GM23338 (cell line): Measurements from ENCODE around the gene AGBL4. TPM values are rescaled to one million over a fixed set of nuclear protein-coding genes. Genes with fewer than 3 reads are reported as not detected.

Experiments used
- ATAC-seq: fragments of 200-7000 bp; cut with Tn5 transposase; 3 replicates; pipeline ENCODE4 v1.9.1; 2020
- DNase-seq: peaks from one replicate; pipeline ENCODE4 v3.0.0-alpha.2; 2015; ENCODE audit warnings: low spot score
- H2AFZ ChIP-seq: fragments of 200-600 bp; sonication (generic); 2 replicates; pipeline ENCODE4 v1.8.0; 2016; ENCODE audit warnings: antibody characterized with exemption, mild to moderate bottlenecking, moderate library complexity
- H3F3A ChIP-seq: fragments of 200-600 bp; sonication (generic); replicated peaks from 2 replicates; pipeline ENCODE4 v1.8.0; 2017; ENCODE audit warnings: antibody characterized with exemption, mixed run types, low read depth
- H3K27ac ChIP-seq: fragments of 200-600 bp; sonication (generic); 2 replicates; pipeline ENCODE4 v1.6.1; 2016; ENCODE audit warnings: low read depth
- H3K27me3 ChIP-seq: fragments of 200-600 bp; sonication (generic); 2 replicates; pipeline ENCODE4 v1.8.0; 2016; ENCODE audit warnings: mild to moderate bottlenecking, mixed run types, moderate library complexity; ENCODE audit not compliant: insufficient read depth
- H3K36me3 ChIP-seq: fragments of 200-600 bp; sonication (generic); 2 replicates; pipeline ENCODE4 v1.8.0; 2016; ENCODE audit warnings: mild to moderate bottlenecking; ENCODE audit not compliant: insufficient read depth
- H3K4me1 ChIP-seq: fragments of 200-600 bp; sonication (generic); 2 replicates; pipeline ENCODE4 v1.8.0; 2016; ENCODE audit warnings: mild to moderate bottlenecking, moderate library complexity; ENCODE audit not compliant: insufficient read depth
- H3K4me2 ChIP-seq: fragments of 200-600 bp; sonication (generic); 2 replicates; pipeline ENCODE4 v1.7.1; 2017; ENCODE audit warnings: mixed run types
- H3K4me3 ChIP-seq: fragments of 200-600 bp; sonication (generic); 2 replicates; pipeline ENCODE4 v1.6.1; 2016; ENCODE audit warnings: mixed run types
- H3K79me2 ChIP-seq: fragments of 200-600 bp; sonication (generic); replicated peaks from 2 replicates; pipeline ENCODE4 v1.8.0; 2017; ENCODE audit warnings: mild to moderate bottlenecking; ENCODE audit not compliant: insufficient read depth
- H3K9me2 ChIP-seq: fragments of 200-600 bp; sonication (generic); 2 replicates; pipeline ENCODE4 v1.8.0; 2017; ENCODE audit not compliant: insufficient read depth
- H4K20me1 ChIP-seq: fragments of 200-600 bp; sonication (generic); replicated peaks from 2 replicates; pipeline ENCODE4 v1.8.0; 2017; ENCODE audit warnings: mild to moderate bottlenecking; ENCODE audit not compliant: insufficient read depth
- H3K27ac Mint-ChIP-seq: 2 replicates; pipeline ENCODE4 v1.8.0; 2020; ENCODE audit warnings: inconsistent platforms, mild to moderate bottlenecking, moderate library complexity, mixed read lengths
- H3K27me3 Mint-ChIP-seq: 3 replicates; pipeline ENCODE4 v1.8.0; 2022; ENCODE audit warnings: low read depth, mild to moderate bottlenecking, moderate library complexity, mixed read lengths, inconsistent platforms; ENCODE audit not compliant: insufficient read depth, poor library complexity
- H3K36me3 Mint-ChIP-seq: 3 replicates; pipeline ENCODE4 v1.8.0; 2021; ENCODE audit warnings: low read depth, mild to moderate bottlenecking, inconsistent platforms, moderate library complexity, mixed read lengths
- H3K4me1 Mint-ChIP-seq: 3 replicates; pipeline ENCODE4 v1.8.0; 2020; ENCODE audit warnings: mild to moderate bottlenecking, inconsistent platforms, mixed read lengths
- H3K4me3 Mint-ChIP-seq: 3 replicates; pipeline ENCODE4 v1.8.0; 2021; ENCODE audit warnings: moderate library complexity, mild to moderate bottlenecking, inconsistent platforms, mixed read lengths
- H3K9me3 Mint-ChIP-seq: 3 replicates; pipeline ENCODE4 v1.8.0; 2020; ENCODE audit warnings: moderate library complexity, mild to moderate bottlenecking, inconsistent platforms, mixed read lengths
- NANOG ChIP-seq: IDR thresholded peaks from 2 replicates; pipeline ENCODE4 v1.6.1; 2016; ENCODE audit warnings: antibody characterized with exemption, borderline replicate concordance
- POLR2AphosphoS5 ChIP-seq: IDR thresholded peaks from 2 replicates; pipeline ENCODE4 v1.6.1; 2016; ENCODE audit warnings: antibody characterized with exemption, low read depth
- ZNF114 ChIP-seq: fragments of 250-450 bp; sonication (Bioruptor Pico); IDR thresholded peaks from 2 replicates; pipeline ENCODE4 v1.5.0; 2020; ENCODE audit warnings: mild to moderate bottlenecking, moderate library complexity
- ZNF331 ChIP-seq: fragments of 250-450 bp; sonication (Bioruptor Pico); IDR thresholded peaks from 2 replicates; pipeline ENCODE4 v1.5.0; 2020; ENCODE audit warnings: low read depth, mild to moderate bottlenecking, moderate library complexity
- polyA plus RNA-seq: library from polyadenylated mRNA; unstranded; fragments of >200 nt; fragmentation: Nextera tagmentation; extraction: Ambion mirVana; gene quantifications from 2 replicates; pipeline ENCODE4 v1.2.1, GENCODE V29; 2016
- total RNA-seq: library from RNA; depleted of rRNA; stranded (reverse); fragments of >200 nt; shearing (Covaris generic); gene quantifications from 2 replicates; pipeline ENCODE4 v1.2.3, GENCODE V29; 2014
- TF ChIP-seq, protein P1 (sequence below): fragments of 250-450 bp; sonication (Bioruptor Pico); IDR thresholded peaks from 2 replicates; pipeline ENCODE4 v1.5.0; 2020; ENCODE audit warnings: mild to moderate bottlenecking, moderate library complexity
- TF ChIP-seq, protein P2 (sequence below), 2 experiments: fragments of 200-600 bp in 1 of 2; sonication (generic) in 1 of 2; conservative IDR thresholded peaks; 2 replicates each; pipeline versions ENCODE4 v1.5.1 to v1.6.1; 2016 to 2017; ENCODE audit warnings: antibody characterized with exemption in 2 of 2, low read depth in 2 of 2, mild to moderate bottlenecking in 2 of 2, moderate library complexity in 1 of 2
- TF ChIP-seq, protein P3 (sequence below): IDR thresholded peaks from one replicate; pipeline ENCODE4 v1.6.1; 2018; ENCODE audit warnings: antibody characterized with exemption; ENCODE audit not compliant: unreplicated experiment
- TF ChIP-seq, protein P4 (sequence below): IDR thresholded peaks from 2 replicates; pipeline ENCODE4 v1.6.1; 2016; ENCODE audit warnings: antibody characterized with exemption

AGBL4 gene
- total and polyA plus RNA-seq, 2 experiments from 2014 or later, result 0.91 to 1.5 TPM

DNA sequence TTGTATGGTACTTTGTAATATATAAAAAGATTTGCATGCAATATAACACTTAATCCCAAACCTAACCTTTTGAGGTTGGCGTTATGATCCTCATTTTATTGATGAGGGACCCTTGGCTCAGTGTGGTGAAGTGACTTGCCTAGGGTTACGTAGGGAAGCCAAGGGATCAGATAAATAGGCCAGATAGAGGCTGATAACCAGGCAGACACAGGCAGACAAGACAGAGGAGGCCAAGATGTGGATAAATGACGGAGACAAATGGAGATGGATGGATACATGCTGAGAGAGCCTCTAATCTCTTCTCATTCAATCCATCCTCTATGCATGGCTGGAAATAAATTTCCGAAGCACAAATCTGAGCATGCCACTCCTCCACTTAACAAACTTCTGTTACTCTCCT, 1414.9 kb downstream of the AGBL4 start (continued):
- TF ChIP-seq, protein P1, sequence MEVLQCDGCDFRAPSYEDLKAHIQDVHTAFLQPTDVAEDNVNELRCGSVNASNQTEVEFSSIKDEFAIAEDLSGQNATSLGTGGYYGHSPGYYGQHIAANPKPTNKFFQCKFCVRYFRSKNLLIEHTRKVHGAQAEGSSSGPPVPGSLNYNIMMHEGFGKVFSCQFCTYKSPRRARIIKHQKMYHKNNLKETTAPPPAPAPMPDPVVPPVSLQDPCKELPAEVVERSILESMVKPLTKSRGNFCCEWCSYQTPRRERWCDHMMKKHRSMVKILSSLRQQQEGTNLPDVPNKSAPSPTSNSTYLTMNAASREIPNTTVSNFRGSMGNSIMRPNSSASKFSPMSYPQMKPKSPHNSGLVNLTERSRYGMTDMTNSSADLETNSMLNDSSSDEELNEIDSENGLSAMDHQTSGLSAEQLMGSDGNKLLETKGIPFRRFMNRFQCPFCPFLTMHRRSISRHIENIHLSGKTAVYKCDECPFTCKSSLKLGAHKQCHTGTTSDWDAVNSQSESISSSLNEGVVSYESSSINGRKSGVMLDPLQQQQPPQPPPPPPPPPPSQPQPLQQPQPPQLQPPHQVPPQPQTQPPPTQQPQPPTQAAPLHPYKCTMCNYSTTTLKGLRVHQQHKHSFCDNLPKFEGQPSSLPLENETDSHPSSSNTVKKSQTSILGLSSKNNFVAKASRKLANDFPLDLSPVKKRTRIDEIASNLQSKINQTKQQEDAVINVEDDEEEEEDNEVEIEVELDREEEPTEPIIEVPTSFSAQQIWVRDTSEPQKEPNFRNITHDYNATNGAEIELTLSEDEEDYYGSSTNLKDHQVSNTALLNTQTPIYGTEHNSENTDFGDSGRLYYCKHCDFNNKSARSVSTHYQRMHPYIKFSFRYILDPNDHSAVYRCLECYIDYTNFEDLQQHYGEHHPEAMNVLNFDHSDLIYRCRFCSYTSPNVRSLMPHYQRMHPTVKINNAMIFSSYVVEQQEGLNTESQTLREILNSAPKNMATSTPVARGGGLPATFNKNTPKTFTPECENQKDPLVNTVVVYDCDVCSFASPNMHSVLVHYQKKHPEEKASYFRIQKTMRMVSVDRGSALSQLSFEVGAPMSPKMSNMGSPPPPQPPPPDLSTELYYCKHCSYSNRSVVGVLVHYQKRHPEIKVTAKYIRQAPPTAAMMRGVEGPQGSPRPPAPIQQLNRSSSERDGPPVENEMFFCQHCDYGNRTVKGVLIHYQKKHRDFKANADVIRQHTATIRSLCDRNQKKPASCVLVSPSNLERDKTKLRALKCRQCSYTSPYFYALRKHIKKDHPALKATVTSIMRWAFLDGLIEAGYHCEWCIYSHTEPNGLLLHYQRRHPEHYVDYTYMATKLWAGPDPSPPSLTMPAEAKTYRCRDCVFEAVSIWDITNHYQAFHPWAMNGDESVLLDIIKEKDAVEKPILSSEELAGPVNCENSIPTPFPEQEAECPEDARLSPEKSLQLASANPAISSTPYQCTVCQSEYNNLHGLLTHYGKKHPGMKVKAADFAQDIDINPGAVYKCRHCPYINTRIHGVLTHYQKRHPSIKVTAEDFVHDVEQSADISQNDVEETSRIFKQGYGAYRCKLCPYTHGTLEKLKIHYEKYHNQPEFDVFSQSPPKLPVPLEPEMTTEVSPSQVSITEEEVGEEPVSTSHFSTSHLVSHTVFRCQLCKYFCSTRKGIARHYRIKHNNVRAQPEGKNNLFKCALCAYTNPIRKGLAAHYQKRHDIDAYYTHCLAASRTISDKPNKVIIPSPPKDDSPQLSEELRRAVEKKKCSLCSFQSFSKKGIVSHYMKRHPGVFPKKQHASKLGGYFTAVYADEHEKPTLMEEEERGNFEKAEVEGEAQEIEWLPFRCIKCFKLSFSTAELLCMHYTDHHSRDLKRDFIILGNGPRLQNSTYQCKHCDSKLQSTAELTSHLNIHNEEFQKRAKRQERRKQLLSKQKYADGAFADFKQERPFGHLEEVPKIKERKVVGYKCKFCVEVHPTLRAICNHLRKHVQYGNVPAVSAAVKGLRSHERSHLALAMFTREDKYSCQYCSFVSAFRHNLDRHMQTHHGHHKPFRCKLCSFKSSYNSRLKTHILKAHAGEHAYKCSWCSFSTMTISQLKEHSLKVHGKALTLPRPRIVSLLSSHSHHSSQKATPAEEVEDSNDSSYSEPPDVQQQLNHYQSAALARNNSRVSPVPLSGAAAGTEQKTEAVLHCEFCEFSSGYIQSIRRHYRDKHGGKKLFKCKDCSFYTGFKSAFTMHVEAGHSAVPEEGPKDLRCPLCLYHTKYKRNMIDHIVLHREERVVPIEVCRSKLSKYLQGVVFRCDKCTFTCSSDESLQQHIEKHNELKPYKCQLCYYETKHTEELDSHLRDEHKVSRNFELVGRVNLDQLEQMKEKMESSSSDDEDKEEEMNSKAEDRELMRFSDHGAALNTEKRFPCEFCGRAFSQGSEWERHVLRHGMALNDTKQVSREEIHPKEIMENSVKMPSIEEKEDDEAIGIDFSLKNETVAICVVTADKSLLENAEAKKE (CRISPR knock-in tag), result no peak
- TF ChIP-seq, protein P2, sequence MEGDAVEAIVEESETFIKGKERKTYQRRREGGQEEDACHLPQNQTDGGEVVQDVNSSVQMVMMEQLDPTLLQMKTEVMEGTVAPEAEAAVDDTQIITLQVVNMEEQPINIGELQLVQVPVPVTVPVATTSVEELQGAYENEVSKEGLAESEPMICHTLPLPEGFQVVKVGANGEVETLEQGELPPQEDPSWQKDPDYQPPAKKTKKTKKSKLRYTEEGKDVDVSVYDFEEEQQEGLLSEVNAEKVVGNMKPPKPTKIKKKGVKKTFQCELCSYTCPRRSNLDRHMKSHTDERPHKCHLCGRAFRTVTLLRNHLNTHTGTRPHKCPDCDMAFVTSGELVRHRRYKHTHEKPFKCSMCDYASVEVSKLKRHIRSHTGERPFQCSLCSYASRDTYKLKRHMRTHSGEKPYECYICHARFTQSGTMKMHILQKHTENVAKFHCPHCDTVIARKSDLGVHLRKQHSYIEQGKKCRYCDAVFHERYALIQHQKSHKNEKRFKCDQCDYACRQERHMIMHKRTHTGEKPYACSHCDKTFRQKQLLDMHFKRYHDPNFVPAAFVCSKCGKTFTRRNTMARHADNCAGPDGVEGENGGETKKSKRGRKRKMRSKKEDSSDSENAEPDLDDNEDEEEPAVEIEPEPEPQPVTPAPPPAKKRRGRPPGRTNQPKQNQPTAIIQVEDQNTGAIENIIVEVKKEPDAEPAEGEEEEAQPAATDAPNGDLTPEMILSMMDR (conservative IDR thresholded peaks at IDR 0.05; ENCODE audit: low read depth in 2 of 2), result no peak
- TF ChIP-seq ZNF114 (CRISPR knock-in tag) (no peak), POLR2AphosphoS5 (no peak)

DNA sequence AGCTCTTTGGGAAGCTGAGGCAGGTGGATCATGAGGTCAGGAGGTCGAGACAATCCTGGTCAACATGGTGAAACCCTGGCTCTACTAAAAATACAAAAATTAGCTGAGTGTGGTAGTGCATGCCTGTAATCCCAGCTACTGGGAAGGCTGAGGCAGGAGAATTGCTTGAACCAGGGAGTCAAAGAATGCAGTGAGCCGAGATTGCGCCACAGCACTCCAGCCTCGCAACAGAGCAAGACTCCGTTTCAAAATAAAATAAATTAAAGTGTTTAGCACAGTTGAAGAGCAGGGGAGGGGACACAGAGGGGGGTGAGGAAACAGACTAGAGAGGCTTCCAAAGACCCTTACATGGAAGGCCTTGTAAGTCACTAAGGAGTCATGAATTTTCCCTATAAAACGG, 1420.5 kb downstream of the AGBL4 start:
- Mint-ChIP-seq H3K27me3 (peaks cover 7% of the 10 kb centered on the region), H3K9me3 (no peaks in the 10 kb centered on the region), H3K27ac (no peak overlapping the region), H3K36me3 (no peaks in the 10 kb centered on the region), H3K4me3 (no peak overlapping the region), H3K4me1 (no peaks in the 10 kb centered on the region)
- TF ChIP-seq NANOG (no peak), ZNF331 (CRISPR knock-in tag) (no peak)
- TF ChIP-seq, protein P3, sequence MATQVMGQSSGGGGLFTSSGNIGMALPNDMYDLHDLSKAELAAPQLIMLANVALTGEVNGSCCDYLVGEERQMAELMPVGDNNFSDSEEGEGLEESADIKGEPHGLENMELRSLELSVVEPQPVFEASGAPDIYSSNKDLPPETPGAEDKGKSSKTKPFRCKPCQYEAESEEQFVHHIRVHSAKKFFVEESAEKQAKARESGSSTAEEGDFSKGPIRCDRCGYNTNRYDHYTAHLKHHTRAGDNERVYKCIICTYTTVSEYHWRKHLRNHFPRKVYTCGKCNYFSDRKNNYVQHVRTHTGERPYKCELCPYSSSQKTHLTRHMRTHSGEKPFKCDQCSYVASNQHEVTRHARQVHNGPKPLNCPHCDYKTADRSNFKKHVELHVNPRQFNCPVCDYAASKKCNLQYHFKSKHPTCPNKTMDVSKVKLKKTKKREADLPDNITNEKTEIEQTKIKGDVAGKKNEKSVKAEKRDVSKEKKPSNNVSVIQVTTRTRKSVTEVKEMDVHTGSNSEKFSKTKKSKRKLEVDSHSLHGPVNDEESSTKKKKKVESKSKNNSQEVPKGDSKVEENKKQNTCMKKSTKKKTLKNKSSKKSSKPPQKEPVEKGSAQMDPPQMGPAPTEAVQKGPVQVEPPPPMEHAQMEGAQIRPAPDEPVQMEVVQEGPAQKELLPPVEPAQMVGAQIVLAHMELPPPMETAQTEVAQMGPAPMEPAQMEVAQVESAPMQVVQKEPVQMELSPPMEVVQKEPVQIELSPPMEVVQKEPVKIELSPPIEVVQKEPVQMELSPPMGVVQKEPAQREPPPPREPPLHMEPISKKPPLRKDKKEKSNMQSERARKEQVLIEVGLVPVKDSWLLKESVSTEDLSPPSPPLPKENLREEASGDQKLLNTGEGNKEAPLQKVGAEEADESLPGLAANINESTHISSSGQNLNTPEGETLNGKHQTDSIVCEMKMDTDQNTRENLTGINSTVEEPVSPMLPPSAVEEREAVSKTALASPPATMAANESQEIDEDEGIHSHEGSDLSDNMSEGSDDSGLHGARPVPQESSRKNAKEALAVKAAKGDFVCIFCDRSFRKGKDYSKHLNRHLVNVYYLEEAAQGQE, result no peak
- TF ChIP-seq, protein P4, sequence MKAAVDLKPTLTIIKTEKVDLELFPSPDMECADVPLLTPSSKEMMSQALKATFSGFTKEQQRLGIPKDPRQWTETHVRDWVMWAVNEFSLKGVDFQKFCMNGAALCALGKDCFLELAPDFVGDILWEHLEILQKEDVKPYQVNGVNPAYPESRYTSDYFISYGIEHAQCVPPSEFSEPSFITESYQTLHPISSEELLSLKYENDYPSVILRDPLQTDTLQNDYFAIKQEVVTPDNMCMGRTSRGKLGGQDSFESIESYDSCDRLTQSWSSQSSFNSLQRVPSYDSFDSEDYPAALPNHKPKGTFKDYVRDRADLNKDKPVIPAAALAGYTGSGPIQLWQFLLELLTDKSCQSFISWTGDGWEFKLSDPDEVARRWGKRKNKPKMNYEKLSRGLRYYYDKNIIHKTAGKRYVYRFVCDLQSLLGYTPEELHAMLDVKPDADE, result no peak
- no peaks in the 10 kb centered on the region for H4K20me1 ChIP-seq
- H3K27me3 ChIP-seq, result no peaks in the 10 kb centered on the region
- no peak for ATAC-seq
- H3K9me2 ChIP-seq, result no peaks in the 10 kb centered on the region
- no peak overlapping the region for H3K27ac ChIP-seq
- no peaks in the 10 kb centered on the region for H3K36me3 ChIP-seq
- no peak overlapping the region for H2AFZ ChIP-seq
- no peak for DNase-seq
- no peaks in the 10 kb centered on the region for H3F3A ChIP-seq
- H3K4me3 ChIP-seq, result no peak overlapping the region
- H3K4me2 ChIP-seq, result no peak overlapping the region
- H3K4me1 ChIP-seq, result no peaks in the 10 kb centered on the region
- H3K79me2 ChIP-seq, result no peaks in the 10 kb centered on the region
